Adrenal gland (tissue), 5 donors: ENCODE measurements around the gene SLC4A3.

ENCODE experiments used
- POLR2A ChIP-seq, 2 donors: fragments of 450-650 bp; IDR thresholded peaks; one replicate each; pipeline ENCODE4 v1.6.1; 2017; ENCODE audit warnings: antibody characterized with exemption in 2 of 2, mild to moderate bottlenecking in 2 of 2, moderate library complexity in 1 of 2
- TF ChIP-seq, protein P1 (sequence below), 6 experiments: fragments of 450-650 bp in 4 of 6; fragments of 200-600 bp in 2 of 6; sonication (generic) in 1 of 6; IDR thresholded peaks; 1 replicate in 5 of 6; 2 replicates in 1 of 6; pipeline versions ENCODE4 v1.5.1 to v1.8.0; 2016 to 2021; ENCODE audit warnings: antibody characterized with exemption in 6 of 6, mild to moderate bottlenecking in 2 of 6, moderate library complexity in 1 of 6
- donor health status: DM: no; HTN: no; CAD: no.

DNA sequence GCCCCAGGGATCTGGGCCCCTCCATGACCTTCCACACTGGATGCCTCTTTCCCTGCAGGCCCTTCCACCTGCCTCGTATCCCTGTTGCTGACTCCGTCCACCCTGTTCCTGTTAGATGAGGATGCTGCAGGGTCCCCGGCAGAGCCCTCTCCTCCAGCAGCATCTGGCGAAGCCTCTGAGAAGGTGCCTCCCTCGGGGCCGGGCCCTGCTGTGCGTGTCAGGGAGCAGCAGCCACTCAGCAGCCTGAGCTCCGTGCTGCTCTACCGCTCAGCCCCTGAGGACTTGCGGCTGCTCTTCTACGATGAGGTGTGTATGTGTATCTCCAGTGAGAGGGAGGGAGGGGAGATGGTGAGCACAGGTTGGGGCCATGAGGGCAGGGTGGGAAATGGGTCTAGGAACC is 12.4 kb upstream of the SLC4A3 start:
- TF ChIP-seq, protein P1, sequence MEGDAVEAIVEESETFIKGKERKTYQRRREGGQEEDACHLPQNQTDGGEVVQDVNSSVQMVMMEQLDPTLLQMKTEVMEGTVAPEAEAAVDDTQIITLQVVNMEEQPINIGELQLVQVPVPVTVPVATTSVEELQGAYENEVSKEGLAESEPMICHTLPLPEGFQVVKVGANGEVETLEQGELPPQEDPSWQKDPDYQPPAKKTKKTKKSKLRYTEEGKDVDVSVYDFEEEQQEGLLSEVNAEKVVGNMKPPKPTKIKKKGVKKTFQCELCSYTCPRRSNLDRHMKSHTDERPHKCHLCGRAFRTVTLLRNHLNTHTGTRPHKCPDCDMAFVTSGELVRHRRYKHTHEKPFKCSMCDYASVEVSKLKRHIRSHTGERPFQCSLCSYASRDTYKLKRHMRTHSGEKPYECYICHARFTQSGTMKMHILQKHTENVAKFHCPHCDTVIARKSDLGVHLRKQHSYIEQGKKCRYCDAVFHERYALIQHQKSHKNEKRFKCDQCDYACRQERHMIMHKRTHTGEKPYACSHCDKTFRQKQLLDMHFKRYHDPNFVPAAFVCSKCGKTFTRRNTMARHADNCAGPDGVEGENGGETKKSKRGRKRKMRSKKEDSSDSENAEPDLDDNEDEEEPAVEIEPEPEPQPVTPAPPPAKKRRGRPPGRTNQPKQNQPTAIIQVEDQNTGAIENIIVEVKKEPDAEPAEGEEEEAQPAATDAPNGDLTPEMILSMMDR (IDR thresholded peaks at IDR 0.05), result no peak
- TF ChIP-seq POLR2A (IDR thresholded peaks at IDR 0.05), result no peak
